ENCODE measurements around the gene SDC1.
A peak's percentile ranks its signal among the peaks of the same experiment; 100 is the strongest.

Gene SDC1

DNA sequence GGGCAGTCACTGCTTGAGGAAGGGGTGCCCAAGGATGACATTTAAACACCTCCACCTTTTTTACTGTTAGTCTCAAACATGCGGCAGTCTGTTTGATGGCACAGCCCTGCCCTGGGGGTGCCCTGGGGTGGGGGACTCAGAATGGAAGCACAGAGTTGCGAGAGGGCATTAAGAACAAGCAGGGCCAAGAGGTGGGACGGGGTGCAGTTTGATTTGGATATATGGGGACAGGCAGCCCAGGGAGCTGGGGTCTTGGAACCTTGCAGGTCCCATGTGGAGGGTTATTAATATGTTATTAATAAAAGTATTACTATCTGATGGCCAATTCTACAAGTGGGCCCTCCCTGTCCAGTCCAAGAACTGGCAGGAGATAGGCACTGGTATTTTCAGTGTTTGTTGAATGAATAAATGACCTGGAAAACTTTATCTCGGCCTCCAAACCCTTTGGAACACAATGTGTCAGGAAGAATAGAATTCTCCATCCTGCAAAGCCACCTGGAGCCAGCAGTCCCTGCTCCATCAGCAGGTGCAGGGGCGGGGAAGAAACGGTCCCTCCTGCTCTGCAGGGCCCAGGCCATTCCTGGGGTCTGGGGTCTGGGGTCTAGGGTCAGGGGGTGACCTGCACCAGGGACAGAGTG lies 25.2 kb downstream of the SDC1 start:
- TF ChIP-seq, protein P1, sequence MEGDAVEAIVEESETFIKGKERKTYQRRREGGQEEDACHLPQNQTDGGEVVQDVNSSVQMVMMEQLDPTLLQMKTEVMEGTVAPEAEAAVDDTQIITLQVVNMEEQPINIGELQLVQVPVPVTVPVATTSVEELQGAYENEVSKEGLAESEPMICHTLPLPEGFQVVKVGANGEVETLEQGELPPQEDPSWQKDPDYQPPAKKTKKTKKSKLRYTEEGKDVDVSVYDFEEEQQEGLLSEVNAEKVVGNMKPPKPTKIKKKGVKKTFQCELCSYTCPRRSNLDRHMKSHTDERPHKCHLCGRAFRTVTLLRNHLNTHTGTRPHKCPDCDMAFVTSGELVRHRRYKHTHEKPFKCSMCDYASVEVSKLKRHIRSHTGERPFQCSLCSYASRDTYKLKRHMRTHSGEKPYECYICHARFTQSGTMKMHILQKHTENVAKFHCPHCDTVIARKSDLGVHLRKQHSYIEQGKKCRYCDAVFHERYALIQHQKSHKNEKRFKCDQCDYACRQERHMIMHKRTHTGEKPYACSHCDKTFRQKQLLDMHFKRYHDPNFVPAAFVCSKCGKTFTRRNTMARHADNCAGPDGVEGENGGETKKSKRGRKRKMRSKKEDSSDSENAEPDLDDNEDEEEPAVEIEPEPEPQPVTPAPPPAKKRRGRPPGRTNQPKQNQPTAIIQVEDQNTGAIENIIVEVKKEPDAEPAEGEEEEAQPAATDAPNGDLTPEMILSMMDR (IDR thresholded peaks at IDR 0.05; ENCODE audit: poor library complexity, severe bottlenecking) = no peak
- Histone ChIP-seq H3K4me3 (ENCODE audit: severe bottlenecking) (no peak overlapping the region), H3K4me1 (ENCODE audit: insufficient read depth, poor library complexity, severe bottlenecking) (no peaks in the 10 kb centered on the region), H3K36me3 (ENCODE audit: low read depth) (peaks cover 37% of the 10 kb centered on the region), H3K27me3 (ENCODE audit: insufficient read depth, poor library complexity, severe bottlenecking) (no peaks in the 10 kb centered on the region), H3K27ac (ENCODE audit: poor library complexity, severe bottlenecking) (peak overlapping the region; percentile 8), H3K9me3 (ENCODE audit: severe bottlenecking) (no peaks in the 10 kb centered on the region)
- peak; percentile 3; the same call in 1 of the 3 replicates for ATAC-seq (ENCODE audit: low read depth)
- DNase-seq (ENCODE audit: low spot score) = no peak

DNA sequence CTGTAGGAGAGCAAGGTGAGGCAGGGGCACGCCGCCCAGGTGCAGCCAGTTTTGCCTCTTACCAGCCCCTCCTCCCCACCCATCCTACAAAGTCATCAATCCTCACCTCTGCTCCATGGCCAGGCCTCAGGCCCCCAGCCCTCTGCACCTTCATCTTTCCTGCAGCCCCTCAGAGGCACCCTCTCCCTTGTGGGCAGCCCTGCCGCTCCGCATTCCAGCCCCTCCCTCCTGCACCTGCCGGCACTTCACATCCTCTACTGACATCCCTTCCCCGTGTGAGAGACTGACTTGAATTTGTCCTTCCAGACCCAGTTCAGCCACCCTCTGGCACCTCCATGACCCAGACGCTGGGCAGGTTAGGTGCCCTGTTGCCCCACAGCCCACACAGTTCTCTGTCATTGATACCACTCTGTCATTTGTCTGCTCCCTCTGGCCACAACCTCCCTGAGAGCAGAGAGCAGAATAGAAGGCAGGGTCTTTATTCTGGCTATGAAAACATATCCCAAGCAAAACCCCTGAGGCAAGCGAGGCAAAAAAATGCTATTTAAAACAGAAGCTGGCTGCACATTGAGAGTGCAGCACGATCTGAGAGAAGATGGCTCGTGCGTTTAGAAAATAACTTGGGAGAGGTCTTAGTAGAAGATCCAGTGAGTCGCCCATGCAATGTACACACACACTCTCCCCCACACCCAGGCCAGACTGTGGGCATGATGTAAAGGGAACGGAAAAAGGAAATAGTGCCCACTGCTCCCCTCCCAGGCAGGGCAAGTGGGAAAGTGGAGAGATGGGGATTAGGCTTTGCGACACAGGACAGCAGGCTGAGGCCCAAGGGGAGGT lies 25.9 kb downstream of the SDC1 start:
- TF ChIP-seq, protein P1 (IDR thresholded peaks at IDR 0.05; ENCODE audit: poor library complexity, severe bottlenecking) = no peak
- peak; percentile 20; the same call in 2 of the 3 replicates for ATAC-seq (ENCODE audit: low read depth)
- DNase-seq (ENCODE audit: low spot score) = no peak
- H3K9me3 ChIP-seq (ENCODE audit: severe bottlenecking) = no peaks in the 10 kb centered on the region
- H3K4me1 ChIP-seq (ENCODE audit: insufficient read depth, poor library complexity, severe bottlenecking) = no peaks in the 10 kb centered on the region
- H3K27me3 ChIP-seq (ENCODE audit: insufficient read depth, poor library complexity, severe bottlenecking) = no peaks in the 10 kb centered on the region
- H3K27ac ChIP-seq (ENCODE audit: poor library complexity, severe bottlenecking) = peak overlapping the region; percentile 21
- H3K4me3 ChIP-seq (ENCODE audit: severe bottlenecking) = no peak overlapping the region
- peaks cover 29% of the 10 kb centered on the region for H3K36me3 ChIP-seq (ENCODE audit: low read depth)

DNA sequence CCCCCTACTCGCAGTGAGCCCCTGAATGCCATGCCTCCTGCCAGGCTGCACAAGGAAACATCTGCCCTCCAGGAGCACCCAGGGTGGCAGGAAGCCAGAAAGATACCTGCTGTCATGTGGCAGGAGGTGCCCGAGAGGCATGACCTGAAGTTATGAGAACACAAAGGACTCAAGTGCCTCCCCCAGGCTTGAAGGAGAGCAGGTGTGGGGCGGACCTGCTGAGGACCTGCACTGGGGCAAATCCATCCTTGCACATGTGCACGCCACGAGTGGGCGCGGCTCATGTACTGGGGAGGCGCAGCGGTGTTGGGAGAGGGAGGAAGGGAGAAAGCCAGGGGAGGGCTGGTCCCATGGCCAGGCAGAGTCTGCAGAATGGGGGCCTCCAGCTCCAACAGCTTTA lies 26.9 kb downstream of the SDC1 start:
- H3K9me3 ChIP-seq (ENCODE audit: severe bottlenecking) = no peaks in the 10 kb centered on the region

DNA sequence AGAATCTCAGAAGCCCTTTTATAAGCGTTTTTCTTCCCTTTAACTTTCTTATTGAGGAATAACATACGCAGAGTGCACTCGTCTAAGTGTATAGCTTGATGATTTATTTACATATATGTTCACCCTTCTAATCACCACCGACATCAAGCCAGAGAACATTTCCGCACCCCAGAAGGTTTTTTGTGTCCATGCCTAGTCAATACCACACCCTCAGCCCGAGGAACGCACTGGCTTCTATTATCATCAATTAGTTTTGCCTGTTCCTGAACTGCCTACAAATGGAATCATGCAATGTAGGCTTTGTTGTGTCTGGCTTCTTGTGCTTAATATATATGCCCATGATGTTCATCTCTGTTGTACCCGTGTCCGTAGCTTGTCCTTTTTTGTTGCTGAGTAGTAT lies 27.7 kb downstream of the SDC1 start:
- Histone ChIP-seq H3K4me3 (ENCODE audit: severe bottlenecking) (no peak overlapping the region), H3K27me3 (ENCODE audit: insufficient read depth, poor library complexity, severe bottlenecking) (no peaks in the 10 kb centered on the region), H3K27ac (ENCODE audit: poor library complexity, severe bottlenecking) (no peak overlapping the region), H3K36me3 (ENCODE audit: low read depth) (peaks cover 11% of the 10 kb centered on the region), H3K4me1 (ENCODE audit: insufficient read depth, poor library complexity, severe bottlenecking) (no peaks in the 10 kb centered on the region), H3K9me3 (ENCODE audit: severe bottlenecking) (no peaks in the 10 kb centered on the region)
- ATAC-seq (ENCODE audit: low read depth) (no peak), DNase-seq (ENCODE audit: low spot score) (no peak)
- TF ChIP-seq, protein P1 (IDR thresholded peaks at IDR 0.05; ENCODE audit: poor library complexity, severe bottlenecking) = no peak

More for the DNA sequence above, 26.9 kb downstream of the SDC1 start:
- DNase-seq (ENCODE audit: low spot score) = no peak
- peak; percentile 33 for ATAC-seq (ENCODE audit: low read depth)
- Histone ChIP-seq H3K4me3 (ENCODE audit: severe bottlenecking) (no peak overlapping the region), H3K27me3 (ENCODE audit: insufficient read depth, poor library complexity, severe bottlenecking) (no peaks in the 10 kb centered on the region), H3K4me1 (ENCODE audit: insufficient read depth, poor library complexity, severe bottlenecking) (no peaks in the 10 kb centered on the region), H3K27ac (ENCODE audit: poor library complexity, severe bottlenecking) (peak overlapping the region; percentile 21), H3K36me3 (ENCODE audit: low read depth) (peaks cover 19% of the 10 kb centered on the region)
- TF ChIP-seq, protein P1 (IDR thresholded peaks at IDR 0.05; ENCODE audit: poor library complexity, severe bottlenecking) = no peak
